Suppressor macrophage treated with lipopolysaccharide for 4 hours (primary cell): ENCODE measurements around the gene PCNX2.
"Not testable (repeated sequence)": the region's sequence is repeated elsewhere in the genome, so short reads cannot be mapped to it uniquely, and the experiment has no call there.

Experiments used
- DNase-seq: peaks from one replicate; pipeline ENCODE4 v3.0.0-alpha.2; 2020

PCNX2 gene

GRCh38 chr1:233003638-233004037, 291.9 kb downstream of the PCNX2 start:
- not testable (repeated sequence) for DNase-seq

GRCh38 chr1:232999956-233000625, 295.4 kb downstream of the PCNX2 start:
- no peak for DNase-seq

- no peak for DNase-seq
Observed at GRCh38 chr1:232998646-232999045, 296.9 kb downstream of the PCNX2 start.

DNA sequence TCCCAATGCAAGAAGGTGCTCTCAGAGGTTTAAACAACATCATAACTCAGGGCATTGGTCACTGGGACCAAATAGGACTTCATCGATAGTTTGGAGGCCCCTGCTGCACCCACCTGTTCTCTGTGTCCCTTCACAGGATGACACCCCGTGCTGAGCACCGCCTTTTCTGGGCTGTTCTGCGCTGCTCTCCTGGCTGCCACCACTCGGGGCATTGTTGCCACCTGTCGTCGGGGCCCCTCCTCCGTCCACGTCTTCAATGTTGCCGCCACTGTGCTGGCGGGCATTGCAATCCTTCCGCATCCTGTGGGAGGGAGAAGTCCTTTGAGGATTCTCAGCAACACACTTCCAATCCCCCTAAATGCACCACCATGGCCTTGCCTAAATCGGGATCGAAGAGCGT, 297.4 kb downstream of the PCNX2 start:
- no peak for DNase-seq

DNA sequence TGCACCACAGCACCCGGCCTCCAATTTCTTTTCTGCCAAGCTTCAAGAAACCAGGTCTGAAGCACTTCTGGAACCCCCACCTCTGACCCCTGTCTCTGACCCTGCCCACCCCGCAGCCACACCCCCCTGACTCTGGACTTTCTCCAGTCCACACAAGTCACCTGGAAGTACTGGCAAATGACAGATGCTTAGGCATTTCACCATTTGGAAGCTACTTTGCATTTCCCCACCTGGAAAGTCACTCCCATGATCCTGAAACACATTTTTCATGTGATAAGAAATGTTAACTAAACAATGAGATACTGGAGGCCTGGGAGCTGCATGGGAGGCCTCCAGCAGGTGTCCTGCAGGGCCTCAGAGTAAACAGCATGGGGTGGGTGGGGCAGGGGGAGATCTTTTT, 299.4 kb downstream of the PCNX2 start:
- no peak for DNase-seq

- DNase-seq, result no peak
Observed at GRCh38 chr1:232995189-232995588, 300.3 kb downstream of the PCNX2 start.

GRCh38 chr1:232993555-232993954, 302.0 kb downstream of the PCNX2 start:
- no peak for DNase-seq

GRCh38 chr1:232992227-232992626, 303.3 kb downstream of the PCNX2 start:
- no peak for DNase-seq

DNA sequence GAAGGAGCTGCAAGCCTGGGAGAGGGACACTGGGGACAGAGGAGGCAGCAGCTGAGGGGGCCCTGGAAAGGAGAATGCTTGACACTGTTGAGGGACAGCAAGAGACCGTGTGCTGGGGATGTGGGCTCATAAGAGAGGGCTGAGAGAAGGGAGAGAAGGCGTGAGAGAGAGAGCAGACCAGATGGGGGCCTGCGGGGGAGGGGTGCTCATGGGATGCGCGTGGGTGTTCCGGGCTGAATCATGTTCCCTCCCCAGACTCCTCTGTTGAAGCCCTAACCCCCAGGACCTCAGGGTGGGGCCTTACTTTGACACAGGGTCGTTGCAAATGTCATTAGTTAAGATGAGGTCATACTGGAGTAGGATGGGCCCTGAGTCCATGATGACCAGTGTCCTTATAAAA, 304.3 kb downstream of the PCNX2 start:
- DNase-seq, result no peak

DNA sequence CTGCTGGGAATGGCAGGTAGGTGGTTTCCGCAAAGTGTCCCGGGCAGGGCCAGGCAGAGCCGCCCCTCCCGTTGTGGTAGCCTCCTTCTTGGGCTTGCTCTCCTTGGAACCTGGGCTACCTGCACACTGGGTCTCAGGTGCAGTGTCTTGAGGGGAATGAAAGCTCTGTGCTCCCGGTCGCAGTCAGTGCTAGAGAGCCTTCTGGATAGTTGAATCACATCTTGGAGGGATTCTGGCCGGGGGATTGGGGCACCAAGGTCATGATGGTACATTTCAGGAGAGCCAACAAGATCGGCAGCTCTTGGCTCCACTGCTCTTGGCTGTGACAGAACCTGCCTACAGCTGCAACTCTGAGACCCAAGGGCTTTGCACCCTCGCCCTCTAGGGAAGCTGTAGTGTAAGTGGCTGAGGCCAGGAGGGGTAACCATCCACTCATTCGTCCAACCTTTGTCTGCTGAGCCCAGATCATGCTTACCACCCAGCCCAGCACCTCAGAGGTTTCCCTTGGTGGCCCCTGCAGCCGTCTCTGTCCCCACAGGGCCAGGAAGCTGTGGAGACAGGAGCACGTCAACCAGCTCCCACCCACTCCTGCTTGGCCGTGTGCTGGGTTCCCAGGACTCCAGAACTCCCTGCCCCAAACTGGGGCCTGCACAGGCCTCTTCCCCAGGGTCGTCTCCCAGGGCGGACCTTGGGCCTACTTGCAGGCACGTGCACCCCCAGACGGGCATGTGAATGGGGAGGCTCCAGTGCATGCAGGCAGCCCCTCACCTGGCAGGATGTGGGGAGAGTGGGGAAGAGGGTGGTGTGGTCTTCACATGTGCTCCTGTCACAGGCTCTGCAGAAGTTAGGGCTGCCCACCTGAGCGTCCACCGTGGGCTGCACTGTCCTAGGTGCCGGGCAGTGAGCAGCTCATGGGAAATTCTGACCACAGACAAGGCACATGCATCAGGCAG, 305.1 kb downstream of the PCNX2 start:
- no peak for DNase-seq

DNA sequence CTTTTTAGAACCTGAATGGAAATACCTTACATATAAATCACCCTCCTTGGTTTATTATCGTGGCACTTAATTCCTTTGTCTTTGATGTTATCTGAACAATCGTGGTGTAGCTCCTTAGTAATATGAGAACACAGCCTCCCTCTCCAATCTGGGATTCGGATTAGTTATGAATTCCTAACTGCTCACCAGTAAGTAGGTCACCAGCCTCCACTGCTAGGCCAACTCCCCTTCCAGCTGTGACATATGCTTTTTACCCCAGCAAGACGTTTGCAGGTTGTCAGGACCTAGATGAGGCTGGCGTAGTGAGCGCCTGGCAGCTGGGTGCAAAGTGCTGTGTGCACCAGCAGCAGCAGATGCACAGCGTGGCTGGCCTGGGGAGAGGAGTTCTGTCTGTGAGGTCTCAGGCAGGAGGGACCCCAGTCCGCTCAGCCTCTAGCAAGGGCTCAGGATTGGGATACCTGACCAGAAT, 306.9 kb downstream of the PCNX2 start:
- DNase-seq, result no peak

DNA sequence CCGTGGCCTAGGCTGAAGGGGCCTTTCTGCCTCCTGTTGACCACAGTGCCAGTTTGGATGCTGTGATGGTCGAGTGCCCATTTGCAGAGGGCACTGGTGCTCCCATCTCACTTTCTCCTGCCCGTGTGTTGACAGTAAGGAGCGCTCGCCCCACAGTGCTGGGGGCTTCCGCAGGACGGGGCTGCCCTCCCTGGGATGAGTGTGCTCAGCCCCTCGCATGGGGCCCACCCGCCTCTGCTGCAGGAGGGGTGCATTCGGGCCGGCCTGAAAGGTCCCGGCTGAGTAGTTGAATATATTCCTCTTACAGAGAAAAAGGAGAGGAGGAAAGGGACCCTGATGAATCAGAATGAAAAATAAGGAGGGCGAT, 307.8 kb downstream of the PCNX2 start:
- no peak for DNase-seq

DNA sequence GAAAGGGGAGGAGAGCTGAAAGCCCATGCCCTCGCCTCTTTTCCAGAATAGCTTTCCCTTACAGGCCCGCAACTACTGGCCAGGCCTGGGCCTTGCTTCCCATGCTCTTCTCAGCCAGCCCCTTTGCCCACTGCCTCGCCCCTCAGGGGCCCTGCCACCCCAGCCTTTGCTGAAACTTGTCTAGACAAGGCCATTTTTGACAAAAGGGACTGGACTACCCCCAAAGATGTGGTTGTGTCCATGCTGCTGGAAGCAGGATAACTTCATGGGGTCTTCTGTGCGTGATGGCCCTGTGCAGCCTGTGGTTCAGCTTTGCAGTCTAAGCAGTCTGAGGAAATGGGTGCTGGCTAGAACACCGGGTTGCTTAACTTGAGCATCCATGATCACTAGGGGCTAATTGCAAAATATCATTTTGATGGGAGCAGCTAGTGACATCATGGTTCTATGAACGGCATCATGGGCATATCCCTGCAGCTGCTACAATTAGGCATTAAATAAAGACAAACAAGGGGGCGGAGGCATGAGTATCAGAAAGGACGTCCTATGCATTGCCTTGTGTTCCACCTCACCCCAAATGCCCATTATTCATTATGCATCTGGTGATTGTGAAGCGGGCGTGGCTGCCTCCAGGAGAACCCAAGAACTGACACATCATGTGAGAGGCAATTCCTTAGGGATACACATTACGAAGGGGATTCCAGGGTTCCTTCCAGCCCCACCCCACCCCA, 308.3 kb downstream of the PCNX2 start:
- DNase-seq, result no peak

- no peak for DNase-seq
Observed at GRCh38 chr1:232986527-232986922, 309.0 kb downstream of the PCNX2 start.

GRCh38 chr1:232985882-232986526, 309.5 kb downstream of the PCNX2 start:
- no peak for DNase-seq

GRCh38 chr1:232984577-232985425, 310.7 kb downstream of the PCNX2 start:
- DNase-seq, result no peak

DNA sequence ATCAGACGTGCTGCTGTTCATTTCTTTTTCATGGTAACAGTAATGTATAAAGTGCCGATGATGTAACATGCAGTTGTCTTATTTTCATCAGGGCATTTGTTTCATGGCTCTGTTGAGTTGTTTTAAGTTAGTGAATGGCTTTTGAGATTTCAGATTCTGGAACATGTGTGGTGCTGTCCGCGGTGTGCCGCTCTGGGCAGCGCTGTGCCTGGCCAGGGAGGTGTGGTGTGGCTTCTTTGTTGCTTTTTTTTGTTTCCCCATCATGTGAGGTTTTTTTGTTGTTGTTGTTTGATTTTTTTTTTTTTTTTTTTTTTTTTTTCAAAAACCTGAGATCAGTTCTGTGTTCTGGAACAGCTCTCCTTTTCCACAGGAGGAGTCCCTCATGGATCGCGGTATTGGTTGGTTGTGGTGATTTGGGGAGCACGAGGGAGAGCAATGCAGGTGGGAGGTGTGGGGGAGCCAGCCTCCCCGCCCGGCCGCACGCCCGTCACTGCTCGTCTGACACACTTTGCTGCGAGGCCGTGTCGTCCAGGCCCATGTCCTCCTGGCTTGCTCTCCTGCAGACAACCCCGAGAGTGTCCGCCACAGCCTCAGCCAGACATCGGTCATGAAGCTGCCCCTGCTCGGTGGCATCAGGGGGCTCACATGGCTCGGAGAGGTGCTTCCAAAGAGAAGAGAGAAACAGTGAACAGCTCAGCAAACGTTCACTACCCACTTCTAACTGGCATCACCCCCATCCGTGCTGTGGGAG, 311.5 kb downstream of the PCNX2 start:
- no peak for DNase-seq

- DNase-seq, result no peak
Observed at GRCh38 chr1:232983375-232983774, 312.1 kb downstream of the PCNX2 start.

- DNase-seq, result no peak
Observed at GRCh38 chr1:232982238-232982944, 313.1 kb downstream of the PCNX2 start.

DNA sequence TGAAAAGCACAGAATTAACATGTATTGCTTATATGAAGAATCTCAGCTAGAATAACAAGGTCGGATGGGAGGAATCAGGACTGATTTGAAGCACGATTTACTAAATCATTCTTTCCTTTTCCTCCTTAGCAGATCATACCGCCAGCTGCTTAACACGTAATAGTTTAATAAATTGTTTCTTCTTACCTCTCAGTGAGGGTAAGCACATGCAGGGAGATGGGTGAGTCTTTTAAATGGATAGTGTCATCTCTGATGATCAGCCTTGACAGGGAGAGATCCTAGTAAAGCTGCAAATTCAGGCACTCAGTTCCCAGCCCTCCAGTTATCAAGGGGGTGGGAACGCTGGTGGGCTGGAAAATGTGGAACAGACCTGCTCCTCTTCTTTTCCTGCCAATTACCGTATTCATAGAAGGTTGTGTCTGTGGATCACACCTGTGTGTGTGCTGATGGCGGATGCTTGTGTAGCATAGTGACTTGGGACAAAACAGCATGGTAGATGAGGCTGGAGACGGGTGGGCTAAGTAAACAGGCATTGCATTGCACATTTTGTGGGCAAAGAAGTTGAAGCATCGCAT, 314.5 kb downstream of the PCNX2 start:
- DNase-seq, result no peak
